ENCODE results near the gene NFIA.

DNA sequence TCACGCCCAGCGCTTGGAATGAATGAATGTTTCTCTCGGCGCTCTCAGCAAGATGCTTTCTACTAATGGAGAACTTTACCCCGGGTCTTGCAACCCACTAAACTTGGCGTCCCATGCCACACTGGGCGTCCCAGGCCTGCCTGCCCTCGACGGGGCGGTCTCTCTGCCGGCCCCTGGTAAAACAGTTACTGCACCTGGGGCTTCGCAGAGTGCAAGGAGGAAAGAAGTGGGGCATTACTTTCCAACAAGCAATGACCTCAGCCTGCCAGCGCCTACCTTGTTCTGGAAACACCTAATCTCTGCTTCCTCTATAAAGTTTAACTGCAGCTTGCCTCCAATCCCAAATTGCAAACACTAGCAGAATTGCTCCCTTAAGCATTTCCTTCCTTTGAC, 27.8 kb upstream of the NFIA start:
- no peak for TF ChIP-seq POLR2A (IDR thresholded peaks at IDR 0.05)
- TF ChIP-seq, protein P1, sequence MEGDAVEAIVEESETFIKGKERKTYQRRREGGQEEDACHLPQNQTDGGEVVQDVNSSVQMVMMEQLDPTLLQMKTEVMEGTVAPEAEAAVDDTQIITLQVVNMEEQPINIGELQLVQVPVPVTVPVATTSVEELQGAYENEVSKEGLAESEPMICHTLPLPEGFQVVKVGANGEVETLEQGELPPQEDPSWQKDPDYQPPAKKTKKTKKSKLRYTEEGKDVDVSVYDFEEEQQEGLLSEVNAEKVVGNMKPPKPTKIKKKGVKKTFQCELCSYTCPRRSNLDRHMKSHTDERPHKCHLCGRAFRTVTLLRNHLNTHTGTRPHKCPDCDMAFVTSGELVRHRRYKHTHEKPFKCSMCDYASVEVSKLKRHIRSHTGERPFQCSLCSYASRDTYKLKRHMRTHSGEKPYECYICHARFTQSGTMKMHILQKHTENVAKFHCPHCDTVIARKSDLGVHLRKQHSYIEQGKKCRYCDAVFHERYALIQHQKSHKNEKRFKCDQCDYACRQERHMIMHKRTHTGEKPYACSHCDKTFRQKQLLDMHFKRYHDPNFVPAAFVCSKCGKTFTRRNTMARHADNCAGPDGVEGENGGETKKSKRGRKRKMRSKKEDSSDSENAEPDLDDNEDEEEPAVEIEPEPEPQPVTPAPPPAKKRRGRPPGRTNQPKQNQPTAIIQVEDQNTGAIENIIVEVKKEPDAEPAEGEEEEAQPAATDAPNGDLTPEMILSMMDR (IDR thresholded peaks at IDR 0.05): no peak

All from Peyer's patch (tissue), 4 donors.